Adipose tissue (tissue), 3 donors: Measurements from ENCODE around the gene SLC52A3. TPM values are rescaled to one million over a fixed set of nuclear protein-coding genes. Genes with fewer than 3 reads are reported as not detected.

Source experiments
- H3K27ac ChIP-seq: one replicate; pipeline ENCODE4 v1.5.1; 2013; ENCODE audit warnings: low read depth, low read length
- WGBS, 3 donors: extraction: QIAGEN DNeasy Blood & Tissue Kit; methylation state at CpG; one replicate each; pipeline ENCODE4 v1.1.7; 2013; 5-methylcytosine and 5-hydroxymethylcytosine counted together
- polyA plus RNA-seq, 3 donors: library from polyadenylated mRNA; stranded (reverse); fragments of 200-250 nt; gene quantifications; one replicate each; pipeline ENCODE4 v1.2.3, GENCODE V29; 2013
- donor health status: healthy with polysubstance abuse.
- donor health status: Bipolar disorder and iron deficiency.
- donor health status: healthy.

The SLC52A3 gene
- polyA plus RNA-seq, 3 donors: 0.62 to 3.6 (median 1.0) TPM

GRCh38 chr20:772806-773205 lies 4.5 kb upstream of the SLC52A3 start:
- WGBS, 3 donors: 63 to 80% (median 76%) methylated on average over 8 to 9 of the region's 9 CpGs
- no peak overlapping the region for H3K27ac ChIP-seq

- no peak overlapping the region for H3K27ac ChIP-seq
- WGBS, 3 donors: 60 to 77% (median 69%) methylated on average over 9 of the region's 9 CpGs
These were observed 3.6 kb upstream of the SLC52A3 start for GRCh38 chr20:771741-772464.

- 78 to 93% (median 93%) methylated on average over 2 of the region's 2 CpGs for WGBS, 3 donors
These were observed 2.4 kb upstream of the SLC52A3 start for GRCh38 chr20:770691-771090.

GRCh38 chr20:766906-767305 lies 1.4 kb downstream of the SLC52A3 start:
- whole genome bisulfite sequencing, 3 donors: 45 to 97% (median 95%) methylated on average over 1 of the region's 1 CpG
- H3K27ac ChIP-seq: no peak overlapping the region

More at GRCh38 chr20:770691-771090, 2.4 kb upstream of the SLC52A3 start:
- no peak overlapping the region for H3K27ac ChIP-seq

GRCh38 chr20:764255-764654 lies 4.0 kb downstream of the SLC52A3 start:
- 64 to 76% (median 75%) methylated on average over 3 of the region's 3 CpGs for WGBS, 3 donors
- H3K27ac ChIP-seq: no peak overlapping the region

GRCh38 chr20:761418-762381 lies 6.6 kb downstream of the SLC52A3 start:
- H3K27ac ChIP-seq: no peak overlapping the region
- 87 to 90% (median 88%) methylated on average over 24 of the region's 24 CpGs for WGBS, 3 donors

- H3K27ac ChIP-seq: no peak overlapping the region
- 35 to 47% (median 43%) methylated on average over 44 of the region's 44 CpGs for WGBS, 3 donors
These were observed 7.4 kb downstream of the SLC52A3 start for GRCh38 chr20:760751-761417.

- WGBS, 3 donors: 42 to 60% (median 43%) methylated on average over 3 of the region's 3 CpGs
- no peak overlapping the region for H3K27ac ChIP-seq
These were observed 10.8 kb downstream of the SLC52A3 start for GRCh38 chr20:757506-757905.

- 68 to 77% (median 73%) methylated on average over 6 of the region's 6 CpGs for WGBS, 3 donors
- no peak overlapping the region for H3K27ac ChIP-seq
These were observed 12.4 kb downstream of the SLC52A3 start for GRCh38 chr20:755941-756340.

GRCh38 chr20:754904-755303 lies 13.4 kb downstream of the SLC52A3 start:
- H3K27ac ChIP-seq: no peak overlapping the region
- 73 to 78% (median 78%) methylated on average over 3 of the region's 3 CpGs for WGBS, 3 donors

- WGBS, 3 donors: 60 to 87% (median 71%) methylated on average over 10 of the region's 10 CpGs
- no peak overlapping the region for H3K27ac ChIP-seq
These were observed 14.2 kb downstream of the SLC52A3 start for GRCh38 chr20:753897-754635.

- no peak overlapping the region for H3K27ac ChIP-seq
- 27 to 55% (median 31%) methylated on average over 3 of the region's 3 CpGs for WGBS, 3 donors
These were observed 15.2 kb downstream of the SLC52A3 start for GRCh38 chr20:753136-753535.

GRCh38 chr20:752291-752690 lies 16.0 kb downstream of the SLC52A3 start:
- H3K27ac ChIP-seq: no peak overlapping the region
- WGBS, 3 donors: 78 to 82% (median 80%) methylated on average over 5 of the region's 5 CpGs

- no peak overlapping the region for H3K27ac ChIP-seq
- 70 to 84% (median 73%) methylated on average over 5 of the region's 5 CpGs for WGBS, 3 donors
These were observed 16.5 kb downstream of the SLC52A3 start for GRCh38 chr20:751761-752160.

- WGBS, 3 donors: 76 to 83% (median 78%) methylated on average over 3 of the region's 3 CpGs
- H3K27ac ChIP-seq: no peak overlapping the region
These were observed 17.5 kb downstream of the SLC52A3 start for GRCh38 chr20:750801-751200.

- no peak overlapping the region for H3K27ac ChIP-seq
- 81 to 91% (median 86%) methylated on average over 4 of the region's 4 CpGs for WGBS, 3 donors
These were observed 22.5 kb downstream of the SLC52A3 start for GRCh38 chr20:745683-746301.

- no peak overlapping the region for H3K27ac ChIP-seq
- WGBS, 3 donors: 61 to 72% (median 71%) methylated on average over 2 of the region's 2 CpGs
These were observed 26.1 kb downstream of the SLC52A3 start for GRCh38 chr20:742156-742555.

- H3K27ac ChIP-seq: no peak overlapping the region
- 60 to 79% (median 61%) methylated on average over 6 of the region's 6 CpGs for WGBS, 3 donors
These were observed 26.7 kb downstream of the SLC52A3 start for GRCh38 chr20:741620-742019.
